NCI-H1694 (cell line): ENCODE data around the gene SLC8B1.
"Not testable (repeated sequence)": the region's sequence is repeated elsewhere in the genome, so short reads cannot be mapped to it uniquely, and the experiment has no call there.

Experiments
- DNase-seq: peaks from one replicate; lab custom pipeline; 2025; lab: John Stamatoyannopoulos, UW

The SLC8B1 gene

DNA sequence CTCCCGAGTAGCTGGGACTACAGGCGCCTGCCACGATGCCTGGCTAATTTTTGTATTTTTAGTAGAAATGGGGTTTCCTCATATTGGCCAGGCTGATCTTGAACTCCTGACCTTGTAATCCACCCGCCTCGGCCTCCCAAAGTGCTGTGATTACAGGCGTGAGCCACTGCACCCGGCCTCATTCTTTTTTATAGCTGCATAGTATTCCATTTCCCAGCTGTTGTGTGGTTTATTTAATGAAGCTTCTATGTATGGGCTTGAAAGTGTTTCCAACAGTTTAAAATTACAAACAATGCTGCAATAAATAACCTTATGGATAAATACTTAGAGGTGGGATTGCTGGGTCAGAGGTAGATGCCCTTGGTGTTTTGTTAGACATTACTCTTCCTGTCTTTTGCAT lies 19.3 kb upstream of the SLC8B1 start:
- DNase-seq, result not testable (repeated sequence)

DNA sequence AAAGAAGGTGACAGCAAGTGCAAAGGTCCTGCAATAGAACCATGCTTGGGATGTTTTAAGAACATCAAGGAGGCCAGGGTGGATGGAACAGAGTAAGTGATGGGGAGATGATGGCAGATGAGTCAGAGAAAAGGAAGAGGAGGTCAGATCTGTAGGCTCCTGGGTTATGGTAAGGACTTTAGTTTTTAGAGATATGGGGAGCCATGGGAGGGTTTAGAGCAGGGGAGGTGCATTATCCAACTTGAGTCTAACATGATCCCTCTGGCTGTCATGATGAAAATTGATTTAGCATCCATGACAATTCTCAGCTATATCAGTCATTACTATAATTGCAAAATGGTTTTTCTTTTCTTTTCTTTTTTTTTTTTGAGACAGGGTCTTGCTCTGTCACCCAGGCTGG lies 16.2 kb upstream of the SLC8B1 start:
- DNase-seq, result no peak

DNA sequence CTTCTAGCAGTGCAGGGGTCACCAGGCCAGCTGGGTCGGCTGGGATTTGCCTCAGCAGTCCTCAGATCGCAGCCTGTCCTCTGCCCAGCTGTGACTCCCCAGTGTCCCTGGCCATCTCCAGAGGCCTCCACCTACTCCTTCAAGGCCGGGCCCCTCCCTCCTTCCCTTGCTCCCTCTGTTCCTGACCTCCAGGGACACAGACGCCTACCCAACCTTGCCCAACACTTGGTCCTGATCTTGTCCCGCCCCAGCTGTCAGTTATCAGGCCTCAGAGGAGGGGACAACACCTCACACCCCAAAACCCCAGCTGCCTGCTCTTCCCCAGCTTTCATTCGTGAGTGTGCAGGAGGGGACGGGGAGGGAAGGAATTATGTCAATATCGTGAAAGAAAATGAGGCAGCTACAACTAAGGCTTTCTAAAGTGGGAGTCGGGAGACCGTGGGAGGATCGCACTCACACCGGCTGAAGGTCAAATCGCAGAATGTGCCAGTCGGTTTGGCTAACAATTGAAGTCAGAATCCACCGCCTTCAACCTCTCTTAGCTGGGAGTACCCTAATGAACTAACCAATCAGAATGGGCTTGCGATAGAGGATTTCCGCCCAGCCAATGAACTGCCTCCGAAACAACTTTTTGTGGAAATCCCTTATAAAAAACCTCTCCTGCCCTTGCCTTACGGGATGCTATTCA lies 14.1 kb upstream of the SLC8B1 start:
- DNase-seq, result no peak

DNA sequence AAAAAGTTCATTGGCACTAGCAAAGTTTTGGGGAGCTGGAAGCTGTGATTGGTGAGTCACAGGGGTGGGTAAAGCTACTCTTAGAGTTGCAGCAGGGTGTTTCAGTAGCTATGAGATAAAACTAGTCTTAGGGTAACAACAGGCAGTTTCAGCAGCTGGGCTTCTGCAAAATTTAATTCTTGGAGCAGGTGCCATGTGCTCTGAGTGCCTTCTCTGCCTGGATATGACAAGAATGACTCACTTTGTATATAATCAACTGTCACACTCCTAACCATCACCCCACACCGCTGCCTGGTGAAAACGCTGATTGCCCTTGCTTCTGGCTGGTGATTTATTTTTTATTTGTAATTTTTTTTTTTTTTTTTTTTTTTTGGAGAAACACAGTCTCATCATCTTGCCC lies 13.0 kb upstream of the SLC8B1 start:
- DNase-seq, result no peak

DNA sequence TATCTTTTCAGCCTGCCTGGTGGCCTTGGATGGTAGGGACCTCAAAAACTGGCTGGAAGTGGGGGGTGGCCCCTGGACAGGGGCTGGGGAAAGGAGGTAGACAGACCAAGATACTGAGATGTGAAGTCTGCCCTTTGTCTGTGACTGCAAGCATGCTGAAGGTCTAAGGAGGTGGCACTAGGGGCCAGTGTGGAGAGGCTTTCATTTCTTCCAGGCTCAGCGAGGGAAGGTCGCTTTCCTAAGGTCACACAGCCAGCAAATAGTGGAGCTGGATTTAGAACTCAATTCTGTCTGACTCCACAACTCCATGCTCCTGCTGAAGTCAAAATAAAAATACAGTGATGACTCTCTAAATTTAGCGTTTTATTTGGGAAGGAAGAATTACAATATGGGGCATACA lies 12.2 kb upstream of the SLC8B1 start:
- no peak for DNase-seq

DNA sequence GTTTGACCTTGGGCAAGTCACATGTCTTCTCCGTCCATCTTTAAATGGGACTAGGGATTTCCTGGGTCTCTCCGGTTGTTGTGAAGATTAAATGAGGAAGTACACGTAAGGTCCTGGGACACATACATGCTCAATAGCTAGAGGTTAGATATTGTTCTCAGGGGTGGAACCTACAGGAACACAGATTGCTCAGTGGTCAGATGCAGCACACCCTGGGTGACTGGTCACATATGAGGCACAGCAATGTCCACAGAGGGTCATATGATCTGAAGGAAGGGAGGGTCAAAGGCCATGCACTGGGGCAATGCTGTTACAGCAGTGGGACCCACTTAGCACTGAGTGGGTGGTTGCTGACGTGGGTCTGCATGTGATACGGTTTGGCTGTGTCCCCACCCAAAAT lies 11.4 kb upstream of the SLC8B1 start:
- no peak for DNase-seq

DNA sequence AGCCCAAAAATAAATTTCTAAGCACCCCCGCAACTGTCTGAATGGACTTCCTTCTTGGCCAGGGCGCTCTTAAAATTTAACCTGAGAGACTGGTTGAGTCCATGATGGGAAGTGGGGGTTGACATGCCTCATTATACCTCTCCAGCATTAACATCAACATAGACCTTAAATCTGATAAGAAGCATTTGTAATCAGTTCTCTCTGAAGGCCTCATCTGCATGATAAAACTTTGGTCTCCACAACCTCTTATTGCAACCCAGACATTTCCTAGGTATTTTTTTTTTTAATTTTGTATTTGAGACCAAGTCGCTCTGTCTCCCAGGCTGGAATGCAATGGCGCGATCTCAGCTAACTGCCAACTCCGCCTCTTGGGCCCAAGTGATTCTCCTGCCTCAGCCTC lies 10.4 kb upstream of the SLC8B1 start:
- no peak for DNase-seq

DNA sequence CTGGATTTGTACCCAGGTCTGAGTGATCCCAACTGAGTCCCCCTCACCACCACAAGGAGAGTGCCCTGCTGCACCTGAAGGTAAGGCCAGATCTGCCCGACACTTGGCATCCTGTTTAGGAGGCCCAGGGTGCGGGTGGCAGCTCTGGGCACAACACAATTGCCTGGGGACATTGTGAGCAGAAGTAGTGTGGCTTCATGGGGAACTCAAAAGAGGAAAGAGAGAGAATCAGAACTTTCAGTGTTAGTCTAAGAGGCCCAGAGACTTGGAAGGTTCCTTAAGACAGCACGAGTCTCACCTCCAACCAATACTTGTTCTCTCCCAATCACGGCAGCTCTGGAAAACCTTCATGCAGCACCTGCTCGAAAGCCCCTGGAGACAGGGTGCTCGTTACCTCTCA lies 6.6 kb upstream of the SLC8B1 start:
- no peak for DNase-seq

DNA sequence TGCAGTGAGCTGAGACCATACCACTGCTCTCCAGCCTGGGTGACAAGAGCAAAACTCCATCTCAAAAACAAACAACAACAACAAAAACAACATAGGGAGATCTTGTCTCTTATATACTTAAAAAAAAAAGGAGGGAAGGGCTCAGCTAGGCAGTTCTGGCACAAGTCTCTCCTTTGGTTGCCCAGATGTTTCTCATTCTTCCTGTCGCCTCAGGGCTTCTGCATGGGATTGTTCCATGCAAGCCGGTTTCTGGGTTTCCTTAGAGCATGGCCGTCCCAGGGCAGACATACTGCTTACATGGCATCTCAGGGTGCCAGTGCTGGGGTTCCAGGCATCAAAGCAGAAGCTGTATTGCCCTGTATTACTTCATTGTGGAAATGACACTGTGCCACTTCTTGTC lies 5.2 kb upstream of the SLC8B1 start:
- no peak for DNase-seq

DNA sequence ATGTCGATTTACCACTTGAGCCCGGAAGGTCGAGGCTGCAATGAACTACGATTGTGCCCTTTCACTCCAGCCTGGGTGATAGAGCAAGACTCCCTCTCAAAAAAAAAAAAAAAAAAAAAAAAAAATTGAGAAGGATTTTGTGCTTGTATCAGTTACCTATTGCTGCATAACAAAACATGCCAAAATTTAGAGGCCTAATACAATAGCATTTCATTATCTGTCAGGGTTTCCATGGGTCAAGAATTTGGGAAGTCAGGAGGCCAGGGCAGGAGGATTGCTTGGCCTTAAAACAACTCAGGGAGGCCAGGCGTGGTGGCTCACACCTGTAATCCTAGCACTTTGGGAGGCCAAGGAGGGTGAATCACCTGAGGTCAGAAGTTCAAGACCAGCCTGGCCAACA lies 4.6 kb upstream of the SLC8B1 start:
- DNase-seq, result no peak

DNA sequence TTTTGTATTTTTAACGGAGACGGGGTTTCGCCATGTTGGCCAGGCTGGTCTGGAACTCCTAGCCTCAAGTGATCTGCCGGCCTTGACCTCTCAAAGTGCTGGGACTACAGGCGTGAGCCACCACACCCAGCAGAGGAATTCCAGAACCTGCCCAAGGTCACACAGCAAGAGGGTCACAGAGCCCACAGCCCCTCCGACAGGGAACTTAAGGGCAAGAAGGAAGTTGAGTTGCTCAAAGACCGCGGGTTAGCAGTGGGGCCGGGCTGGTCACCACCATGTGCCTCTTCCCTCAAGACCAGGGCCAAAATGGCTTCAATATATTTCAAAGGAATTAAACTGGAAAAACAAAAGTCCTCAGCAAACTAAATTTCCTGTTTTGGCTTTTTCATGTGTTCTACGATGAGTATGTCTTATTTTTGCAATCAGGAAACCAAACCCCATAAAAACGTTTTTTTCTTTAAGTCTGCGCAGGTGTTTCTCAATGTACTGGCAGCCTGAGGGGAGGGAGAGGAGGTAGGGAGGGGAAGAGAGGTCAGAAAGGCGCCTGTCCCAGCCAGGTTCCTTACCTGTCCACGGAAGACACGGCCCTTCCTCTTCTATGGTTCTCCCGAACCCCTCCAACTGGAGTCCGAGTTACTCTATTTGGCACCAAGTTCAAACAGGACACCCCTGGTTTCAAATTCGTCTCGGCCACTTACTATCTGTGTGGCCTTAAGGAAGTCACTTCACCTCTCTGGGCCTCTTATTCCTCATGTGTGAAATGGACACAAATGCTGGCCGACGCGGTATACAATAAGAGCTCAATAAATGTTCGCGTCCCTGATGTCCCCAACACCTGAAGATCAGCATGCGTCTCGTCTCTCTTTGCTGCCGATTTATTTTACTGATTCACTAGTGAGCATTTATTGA lies 778 bp downstream of the SLC8B1 start:
- DNase-seq, result no peak

DNA sequence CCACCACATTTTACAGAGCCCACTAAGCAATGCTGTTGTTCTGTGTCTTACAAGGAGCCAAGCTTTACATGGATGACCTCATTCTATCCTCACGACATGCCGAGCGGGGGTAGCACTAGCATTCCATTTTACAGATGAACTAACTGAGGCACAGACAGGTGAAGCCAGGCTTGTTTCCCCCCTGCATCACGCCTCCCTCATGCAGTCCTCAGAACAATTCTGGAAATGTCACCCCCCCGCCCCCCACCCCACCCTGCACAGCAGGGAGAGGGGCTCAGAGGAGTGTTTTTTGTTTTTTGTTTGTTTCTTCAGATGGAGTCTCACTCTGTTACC lies 1.5 kb downstream of the SLC8B1 start:
- no peak for DNase-seq

DNA sequence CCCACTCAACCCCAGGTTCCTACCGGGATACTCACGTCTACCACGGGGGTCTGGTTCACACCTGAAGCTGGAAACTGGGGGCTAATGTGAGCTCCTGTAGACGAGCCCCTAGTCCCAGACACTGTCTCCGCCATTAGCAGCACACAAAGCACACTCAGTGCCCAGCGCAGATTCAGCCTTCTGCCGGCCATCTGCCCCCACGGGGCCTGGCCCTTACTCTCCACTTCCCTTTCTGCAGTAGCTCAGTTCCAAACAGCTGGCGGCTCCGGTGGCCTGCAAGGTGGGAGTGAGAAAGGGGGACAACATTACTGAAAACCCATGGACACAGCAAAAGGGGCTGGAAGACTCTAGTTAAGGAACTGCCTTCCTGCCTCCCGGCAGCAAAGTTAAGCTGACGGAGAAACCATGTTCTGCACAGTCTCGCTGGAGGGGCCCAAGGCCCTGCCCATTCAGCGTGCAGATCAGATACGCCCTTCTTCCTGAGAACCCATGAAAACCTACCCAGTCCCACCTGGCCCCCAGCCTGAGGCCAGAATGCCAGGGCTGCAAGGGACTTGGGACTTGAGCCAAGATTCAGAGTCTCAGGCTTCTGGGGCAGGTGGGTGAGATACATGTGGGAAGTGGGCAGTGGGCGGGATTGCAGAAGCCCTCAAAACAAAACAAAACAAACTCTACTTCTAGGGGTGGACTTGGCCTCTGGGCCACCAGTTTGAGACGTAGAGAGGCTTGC lies 2.1 kb downstream of the SLC8B1 start:
- DNase-seq, result no peak

DNA sequence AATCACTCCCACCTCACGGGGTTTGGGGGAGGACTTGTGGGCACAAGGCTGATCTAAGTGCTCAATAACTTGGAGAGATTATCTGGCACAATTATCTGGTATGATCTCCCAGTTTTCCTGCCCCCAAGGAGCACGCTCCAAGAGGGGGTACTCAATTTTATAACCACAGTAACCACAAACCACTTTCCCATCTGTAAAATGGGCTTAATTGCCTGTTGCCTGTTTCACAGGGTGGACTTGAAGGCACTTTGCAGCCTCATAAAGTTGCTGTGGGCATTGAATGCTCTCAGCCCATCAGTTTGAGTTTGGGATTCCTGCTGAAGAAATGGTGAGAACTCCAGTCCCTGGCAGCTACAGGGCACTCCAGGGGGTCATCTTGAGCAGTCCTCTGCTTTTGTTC lies 4.4 kb downstream of the SLC8B1 start:
- DNase-seq, result no peak

DNA sequence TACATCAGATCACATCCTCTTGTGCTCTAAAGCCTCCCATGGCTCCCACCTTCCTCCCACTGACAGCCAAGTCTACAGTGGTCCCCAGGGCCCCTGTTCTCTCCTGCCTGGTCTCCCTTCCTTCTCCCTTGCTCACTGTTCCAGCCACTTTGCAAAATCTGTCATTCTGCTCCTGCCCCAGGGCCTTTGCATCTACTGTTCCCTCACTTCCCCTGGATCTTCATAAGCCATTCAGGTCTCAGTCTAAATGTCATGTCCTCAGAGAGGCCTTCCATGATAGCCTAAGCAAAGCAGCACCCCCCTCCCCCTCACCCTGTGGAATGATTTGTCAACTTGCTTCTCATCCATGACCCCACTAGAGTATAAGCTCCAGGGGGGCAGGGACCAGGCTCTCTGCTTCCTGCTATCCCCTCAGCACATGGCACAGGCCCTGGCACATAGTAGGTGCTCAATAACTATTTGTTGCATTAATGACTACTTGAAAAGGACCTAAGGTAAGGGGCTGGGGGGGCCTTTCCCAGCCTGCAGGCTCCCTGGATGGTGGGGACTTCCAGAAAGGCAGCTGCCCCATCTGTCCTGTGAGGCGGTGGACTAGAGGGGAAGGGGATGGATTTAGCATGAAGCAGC lies 5.0 kb downstream of the SLC8B1 start:
- DNase-seq, result no peak

DNA sequence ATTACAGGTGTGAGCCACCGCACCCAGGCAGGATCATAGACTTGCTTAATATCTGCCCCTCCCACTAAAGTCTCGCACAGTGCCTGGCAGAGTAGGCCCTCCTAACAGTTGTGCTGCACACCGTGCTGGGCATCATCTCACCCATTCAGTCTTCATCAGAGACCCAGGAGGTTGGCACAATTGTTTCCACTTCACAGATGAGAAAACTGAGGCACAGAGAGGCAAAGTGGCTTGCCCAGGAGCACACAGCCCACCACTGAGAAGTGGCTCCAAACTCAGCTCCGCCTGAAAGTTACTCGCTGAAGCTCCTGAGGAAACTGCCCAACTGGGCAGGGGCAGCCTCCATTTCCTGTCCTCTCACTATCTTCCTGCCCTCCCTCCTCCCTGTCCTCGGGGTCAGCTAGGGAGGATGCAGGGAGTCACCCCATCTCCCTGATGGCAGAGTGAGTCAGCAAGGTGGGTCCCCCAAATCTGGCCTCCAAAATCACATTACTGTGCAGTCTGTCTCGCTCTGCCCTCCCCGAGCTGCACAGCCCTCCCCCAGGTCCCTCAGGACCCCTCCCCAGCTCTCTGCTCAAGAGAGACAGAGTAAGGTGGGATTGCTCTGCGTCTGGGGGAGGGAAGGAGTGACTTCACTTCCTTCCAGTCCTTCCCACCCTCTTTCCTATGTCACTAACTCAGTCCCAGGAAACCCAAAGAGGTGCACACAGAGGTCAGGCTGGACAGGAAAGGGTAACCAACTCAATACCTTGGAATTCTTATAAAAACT lies 5.7 kb downstream of the SLC8B1 start:
- DNase-seq, result no peak

DNA sequence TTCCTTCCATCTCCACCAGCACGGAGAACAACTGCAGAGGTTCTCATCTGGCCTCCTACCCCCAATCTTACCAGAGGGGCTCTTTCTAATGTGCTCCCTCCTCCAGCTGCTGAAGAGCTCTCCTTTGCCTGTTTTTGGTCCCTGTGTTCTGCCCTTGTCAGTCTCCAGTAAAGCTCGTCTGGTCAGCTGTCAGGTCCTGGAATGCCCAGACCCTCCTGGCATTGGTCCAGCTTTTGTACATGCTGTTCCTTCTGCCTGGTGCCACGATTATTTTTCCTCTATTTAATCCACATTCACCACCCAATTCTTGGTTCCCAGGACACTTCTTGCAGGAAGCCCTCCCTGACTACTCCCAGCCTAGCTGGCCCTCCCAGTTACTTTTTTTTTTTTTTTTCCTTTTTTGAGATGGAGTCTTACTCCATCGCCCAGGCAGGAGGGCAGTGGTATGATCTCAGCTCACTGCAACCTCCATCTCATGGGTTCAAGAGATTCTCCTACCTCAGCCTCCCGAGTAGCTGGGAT lies 6.5 kb downstream of the SLC8B1 start:
- DNase-seq, result no peak

DNA sequence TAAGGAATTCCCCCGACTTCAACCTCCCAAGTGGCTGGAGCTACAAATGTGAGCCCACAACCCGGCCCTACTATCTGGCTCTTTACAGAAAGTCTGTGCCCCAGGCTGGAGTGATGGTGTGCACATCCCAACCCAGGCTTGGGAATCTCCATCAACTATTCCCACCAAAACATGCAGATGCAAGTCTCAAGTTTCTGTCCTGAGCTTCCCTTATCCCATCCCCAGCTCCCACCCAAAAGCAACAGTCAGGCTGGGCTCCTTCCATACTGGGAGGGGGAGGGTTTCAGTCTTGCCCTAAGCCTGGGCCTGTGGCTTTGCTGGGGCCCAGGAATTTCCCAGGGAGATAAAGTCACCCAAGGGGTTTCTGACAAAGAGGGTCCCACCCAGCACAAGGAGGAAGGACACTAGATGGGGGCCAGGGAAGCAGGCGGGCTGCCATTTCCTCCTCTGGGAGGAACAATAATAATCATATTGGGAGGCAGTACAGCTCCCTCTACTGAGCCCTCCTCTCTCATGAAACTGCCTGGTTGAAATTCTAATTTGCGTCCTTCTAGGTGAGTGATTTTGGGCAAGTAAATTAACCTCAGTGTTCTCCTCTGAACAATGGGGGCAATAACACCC lies 8.0 kb downstream of the SLC8B1 start:
- no peak for DNase-seq

DNA sequence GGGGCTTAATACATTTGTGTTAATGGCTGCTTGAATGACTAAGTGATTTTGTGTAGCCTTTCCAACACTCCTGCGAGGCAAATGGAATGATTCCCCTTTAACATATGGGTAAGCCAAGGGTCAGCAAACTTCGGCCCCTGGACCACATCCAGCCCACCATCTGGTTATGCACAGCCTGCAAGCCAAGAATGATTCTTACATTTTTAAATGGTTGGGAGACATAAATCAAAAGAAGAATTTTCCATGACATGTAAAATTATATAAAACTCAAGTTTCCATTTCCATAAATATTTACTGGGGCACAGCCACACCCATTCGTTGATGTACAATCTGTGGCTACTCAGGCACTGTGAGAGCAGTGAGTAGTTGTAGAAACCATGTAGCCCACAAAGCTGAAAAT lies 9.0 kb downstream of the SLC8B1 start:
- no peak for DNase-seq

DNA sequence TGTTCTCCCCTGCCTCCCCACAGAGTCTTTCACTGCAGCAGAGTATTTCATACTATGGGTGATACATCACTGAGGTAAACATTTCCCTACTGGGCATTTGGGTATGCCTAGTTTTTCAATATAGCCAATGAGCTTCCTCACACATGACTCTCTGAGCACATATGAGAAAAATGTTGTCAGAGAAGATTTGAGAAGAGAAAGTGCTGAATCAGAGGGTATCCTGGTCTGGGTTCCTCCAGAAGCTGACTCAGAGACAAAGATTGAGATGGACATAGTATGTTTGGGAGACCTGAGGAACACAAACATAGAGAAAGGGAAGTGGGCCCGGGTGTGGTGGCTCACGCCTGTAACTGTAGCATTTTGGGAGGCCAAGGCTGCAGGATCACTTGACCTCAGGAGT lies 12.6 kb downstream of the SLC8B1 start:
- no peak for DNase-seq

DNA sequence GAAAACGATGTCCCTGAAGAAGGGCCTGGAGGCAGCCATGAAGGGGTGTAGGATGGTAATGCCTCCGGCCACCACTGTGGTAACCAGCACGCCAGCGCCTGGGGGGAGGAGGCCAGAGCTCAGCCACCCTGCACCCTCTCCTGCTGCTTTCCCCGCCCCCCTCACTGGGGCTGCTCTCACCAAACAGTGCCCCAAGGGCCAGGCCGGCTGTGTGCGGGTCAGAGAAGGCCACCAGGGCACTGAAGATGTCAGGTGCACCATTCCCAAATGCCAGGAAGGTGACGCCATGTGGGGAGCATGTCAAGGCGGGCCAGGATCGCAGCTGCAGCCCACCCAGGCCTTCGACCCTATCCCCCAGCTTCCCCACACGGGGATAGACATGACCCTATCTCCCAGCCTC lies 14.5 kb downstream of the SLC8B1 start:
- DNase-seq, result no peak
